ENCODE results near the gene NOSTRIN. TPM values are rescaled to one million over a fixed set of nuclear protein-coding genes. Genes with fewer than 3 reads are reported as not detected.

NOSTRIN gene
- 0.90 to 1.0 TPM (median 0.98 TPM) in 3 replicates for total RNA-seq

- peak within 1 kb of the TSS; percentile 74 for H3K27ac Mint-ChIP-seq
- H3K4me3 Mint-ChIP-seq, result no peak within 1 kb of the TSS
- no peaks in the 10 kb centered on the region for H3K9me3 Mint-ChIP-seq
- DNase-seq (ENCODE audit: low spot score in 2 of 2, unreplicated experiment in 2 of 2), result no peak
- H3K4me1 Mint-ChIP-seq, result peaks cover 38% of the 10 kb centered on the region
- H3K27me3 Mint-ChIP-seq (ENCODE audit: low read depth), result no peaks in the 10 kb centered on the region
- no peaks in the 10 kb centered on the region for H3K36me3 Mint-ChIP-seq
- no peak for TF ChIP-seq CTCF (IDR thresholded peaks at IDR 0.05; ENCODE audit: unreplicated experiment)
Observed at GRCh38 chr2:168801961-168802858, at the start of gene NOSTRIN. Gene NOSTRIN (plus strand): TSS chr2:168802637. CDS start chr2:168802647, 10 bp downstream.

- DNase-seq (ENCODE audit: low spot score in 2 of 2, unreplicated experiment in 2 of 2), result no peak
- no peak for TF ChIP-seq CTCF (IDR thresholded peaks at IDR 0.05; ENCODE audit: unreplicated experiment)
- Mint-ChIP-seq H3K27ac (no peak overlapping the region), H3K4me3 (no peak overlapping the region), H3K36me3 (peaks cover 9% of the 10 kb centered on the region), H3K9me3 (no peaks in the 10 kb centered on the region), H3K4me1 (peaks cover 28% of the 10 kb centered on the region), H3K27me3 (ENCODE audit: low read depth) (no peaks in the 10 kb centered on the region)
Observed at GRCh38 chr2:168753765-168754329, 48.6 kb upstream of the NOSTRIN start.

- Mint-ChIP-seq H3K4me1 (peaks cover 8% of the 10 kb centered on the region), H3K4me3 (no peak overlapping the region), H3K27ac (peak overlapping the region; percentile 7), H3K36me3 (peaks cover 15% of the 10 kb centered on the region), H3K9me3 (no peaks in the 10 kb centered on the region), H3K27me3 (ENCODE audit: low read depth) (no peaks in the 10 kb centered on the region)
- no peak for DNase-seq (ENCODE audit: low spot score in 2 of 2, unreplicated experiment in 2 of 2)
- no peak for TF ChIP-seq CTCF (IDR thresholded peaks at IDR 0.05; ENCODE audit: unreplicated experiment)
Observed at GRCh38 chr2:168757223-168757622, 45.2 kb upstream of the NOSTRIN start.

GRCh38 chr2:168758970-168759820, 43.2 kb upstream of the NOSTRIN start:
- DNase-seq (ENCODE audit: low spot score in 2 of 2, unreplicated experiment in 2 of 2), result no peak
- Mint-ChIP-seq H3K27me3 (ENCODE audit: low read depth) (no peaks in the 10 kb centered on the region), H3K9me3 (no peaks in the 10 kb centered on the region), H3K27ac (no peak overlapping the region), H3K4me1 (peaks cover 8% of the 10 kb centered on the region), H3K4me3 (no peak overlapping the region), H3K36me3 (peaks cover 16% of the 10 kb centered on the region)
- peak; percentile 38 for TF ChIP-seq CTCF (IDR thresholded peaks at IDR 0.05; ENCODE audit: unreplicated experiment)

- no peak overlapping the region for H3K27ac Mint-ChIP-seq
- peaks cover 24% of the 10 kb centered on the region for H3K4me1 Mint-ChIP-seq
- TF ChIP-seq CTCF (IDR thresholded peaks at IDR 0.05; ENCODE audit: unreplicated experiment), result no peak
- no peaks in the 10 kb centered on the region for H3K27me3 Mint-ChIP-seq (ENCODE audit: low read depth)
- H3K4me3 Mint-ChIP-seq, result no peak overlapping the region
- H3K36me3 Mint-ChIP-seq, result peaks cover 43% of the 10 kb centered on the region
- no peak for DNase-seq (ENCODE audit: low spot score in 2 of 2, unreplicated experiment in 2 of 2)
- H3K9me3 Mint-ChIP-seq, result peaks cover 13% of the 10 kb centered on the region
Observed at GRCh38 chr2:168765401-168765800, 37.0 kb upstream of the NOSTRIN start.

Measured in mesothelial cell of epicardium (in vitro differentiated cells).